Activated CD4-positive, alpha-beta T cell treated with anti-CD3 and anti-CD28 coated beads, Interleukin-2, amount 50 U/mL, for 16 hours (primary cell): ENCODE measurements around the gene XYLT1.
"Not testable (repeated sequence)": the region's sequence is repeated elsewhere in the genome, so short reads cannot be mapped to it uniquely, and the experiment has no call there.

Experiments used
- DNase-seq: peaks from one replicate; pipeline ENCODE4 v3.0.0-alpha.2; 2020

XYLT1 gene

GRCh38 chr16:17488506-17488905, 17.7 kb upstream of the XYLT1 start:
- no peak for DNase-seq

DNA sequence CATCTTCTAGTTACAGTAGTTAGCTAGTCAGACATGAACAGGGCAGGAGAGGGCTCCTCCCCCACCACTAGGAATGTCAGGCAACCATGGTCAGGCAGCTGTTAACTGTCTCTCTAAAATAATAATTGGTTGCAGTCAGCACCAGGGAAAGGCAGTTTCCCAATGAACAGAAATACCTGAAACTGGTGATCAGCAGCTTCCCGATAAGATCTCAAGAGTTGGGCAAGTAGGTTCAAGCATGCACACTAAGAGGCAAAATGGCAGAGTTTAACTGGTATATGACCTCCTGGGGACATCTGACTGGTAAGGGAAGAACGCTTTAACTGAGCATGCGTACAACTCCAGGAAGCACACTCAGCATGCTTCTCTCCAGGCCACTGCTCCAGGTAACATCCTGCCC, 12.6 kb upstream of the XYLT1 start:
- no peak for DNase-seq

GRCh38 chr16:17482341-17482740, 11.6 kb upstream of the XYLT1 start:
- DNase-seq: not testable (repeated sequence)

DNA sequence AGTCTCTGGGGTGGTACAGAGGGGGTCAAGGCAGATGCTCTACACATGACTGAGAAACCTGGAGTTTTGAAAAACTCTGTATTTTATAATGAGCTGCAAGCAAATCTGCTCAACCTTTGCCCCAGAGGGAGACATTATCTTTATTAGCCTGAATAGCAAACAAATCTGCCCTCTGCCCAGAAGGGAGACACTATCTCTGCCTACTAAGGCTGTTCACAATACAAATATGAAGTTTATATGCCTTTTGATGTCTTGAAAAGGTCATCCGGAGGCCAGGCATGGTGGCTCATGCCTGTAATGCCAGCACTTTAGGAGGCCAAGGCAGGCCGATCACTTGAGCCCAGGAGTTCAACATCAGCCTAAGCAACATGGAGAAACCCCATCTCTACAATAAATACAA, 11.0 kb upstream of the XYLT1 start:
- DNase-seq: no peak

- DNase-seq: not testable (repeated sequence)
Measured at GRCh38 chr16:17477260-17477545, 6.4 kb upstream of the XYLT1 start.

DNA sequence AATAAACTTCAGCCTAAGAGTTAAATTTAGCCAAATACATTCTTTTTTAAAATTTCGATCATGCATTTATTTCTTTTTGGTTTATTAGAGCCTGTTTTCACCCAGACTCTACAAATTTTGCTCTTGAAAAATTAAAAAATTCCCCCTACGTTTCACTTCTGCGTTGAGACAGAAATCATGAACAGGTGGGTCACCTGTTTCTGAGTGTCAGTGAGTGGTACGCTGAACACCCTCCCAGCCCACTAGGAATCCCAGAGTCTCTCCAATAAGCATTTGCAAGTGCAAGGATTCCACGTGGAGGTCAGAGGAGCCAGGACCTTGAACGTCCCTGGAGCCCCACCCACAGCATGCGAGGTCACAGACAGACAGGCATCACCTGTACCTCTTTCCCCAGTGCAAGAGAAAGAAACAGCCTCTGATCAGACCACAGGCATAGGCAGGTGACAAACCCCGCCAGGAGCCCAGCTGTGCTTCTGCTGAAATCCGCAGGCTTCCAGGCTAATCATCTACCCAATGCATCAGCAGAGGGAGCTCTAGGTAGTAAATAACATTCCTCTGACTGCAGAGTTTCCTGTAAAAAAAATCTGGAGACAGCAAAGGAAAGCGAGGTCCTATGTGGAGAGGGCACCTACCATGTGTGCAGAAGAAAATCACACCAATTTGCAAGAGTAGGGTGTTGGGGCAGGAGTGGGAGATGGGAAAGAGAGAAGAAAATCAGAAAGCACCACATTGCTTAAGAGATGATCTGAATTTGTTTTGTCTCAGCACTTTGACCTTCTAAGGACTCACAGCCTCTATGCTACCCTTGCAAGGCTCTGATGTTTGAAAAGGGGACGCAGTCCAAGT, 5.9 kb upstream of the XYLT1 start:
- peak; percentile 45 for DNase-seq

DNA sequence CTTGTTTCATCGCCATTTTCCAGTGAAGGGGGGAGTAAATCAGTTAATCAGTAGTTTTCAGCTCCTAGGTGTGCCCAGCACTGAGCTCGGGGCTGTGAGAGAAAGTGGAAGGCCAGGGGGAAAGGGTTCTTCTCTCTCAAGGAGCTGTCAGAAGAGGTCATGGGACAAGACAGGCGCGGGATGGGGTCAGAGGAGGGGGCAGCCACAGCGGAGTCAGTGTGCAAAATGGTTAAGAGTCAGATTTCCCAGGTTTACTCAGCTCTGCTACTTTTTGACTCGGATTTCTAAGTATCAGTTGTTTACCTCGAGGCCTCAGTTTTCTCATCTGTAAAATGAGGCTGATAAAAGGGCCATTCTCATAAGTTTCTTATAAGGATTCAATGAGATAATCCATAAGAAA, 4.3 kb upstream of the XYLT1 start:
- peak; percentile 77 for DNase-seq

GRCh38 chr16:17474572-17474971, 3.8 kb upstream of the XYLT1 start:
- DNase-seq: no peak

DNA sequence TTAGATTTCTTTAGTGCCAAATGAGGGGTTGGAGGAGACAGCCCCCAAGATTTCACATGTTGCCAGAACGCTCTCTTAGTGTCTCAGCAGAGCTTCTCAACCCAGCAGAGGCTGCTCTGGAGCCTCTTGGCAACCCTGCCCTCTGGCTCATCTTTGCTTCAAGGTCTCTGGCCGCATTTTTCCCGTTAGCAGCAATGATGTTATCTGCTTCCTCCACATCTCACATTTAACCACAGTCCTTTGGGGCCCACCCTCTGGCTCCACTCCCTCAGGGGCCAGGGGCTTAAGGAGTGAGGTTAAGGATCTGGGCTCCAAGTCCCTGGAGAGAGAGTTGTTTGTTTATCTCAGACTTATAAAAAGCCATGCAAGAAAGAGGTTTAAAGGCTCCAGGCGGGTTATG, 3.3 kb upstream of the XYLT1 start:
- peak; percentile 48 for DNase-seq

DNA sequence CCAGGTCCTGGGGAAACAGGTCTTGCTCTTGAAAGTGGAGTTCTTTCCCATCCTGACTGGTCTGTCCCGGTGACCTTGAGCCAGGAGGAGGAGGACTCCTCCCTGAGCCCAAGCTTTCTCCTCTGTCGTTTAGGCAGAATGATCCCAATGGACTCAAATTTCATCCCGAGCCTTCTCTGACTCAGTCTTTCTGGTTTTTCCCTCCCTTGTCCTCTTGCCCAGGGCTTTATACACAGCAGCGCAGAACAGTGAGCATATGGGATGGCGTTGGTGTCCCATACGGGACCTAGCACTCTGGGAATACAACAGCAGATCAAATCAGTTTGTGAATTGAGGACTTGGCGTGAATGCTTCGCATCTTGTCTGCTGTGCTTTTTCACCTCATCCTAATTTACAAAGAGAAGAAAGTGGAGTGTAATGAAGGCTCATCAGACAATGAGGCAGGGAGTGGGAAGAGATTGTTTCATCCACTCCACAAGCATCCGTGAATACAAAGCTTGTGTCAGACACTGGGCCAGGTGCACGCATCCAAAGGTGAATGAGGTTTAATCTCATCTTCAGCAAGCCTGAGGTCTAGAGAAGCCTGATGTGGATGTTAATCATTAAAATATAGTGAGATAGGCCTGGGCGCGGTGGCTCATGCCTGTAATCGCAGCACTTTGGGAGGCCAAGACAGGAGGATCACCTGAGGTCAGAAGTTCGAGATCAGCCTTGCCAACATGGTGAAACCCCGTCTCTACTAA, 1.1 kb upstream of the XYLT1 start:
- no peak for DNase-seq

- no peak for DNase-seq
Measured at GRCh38 chr16:17470182-17470907, 415 bp downstream of the XYLT1 start.

DNA sequence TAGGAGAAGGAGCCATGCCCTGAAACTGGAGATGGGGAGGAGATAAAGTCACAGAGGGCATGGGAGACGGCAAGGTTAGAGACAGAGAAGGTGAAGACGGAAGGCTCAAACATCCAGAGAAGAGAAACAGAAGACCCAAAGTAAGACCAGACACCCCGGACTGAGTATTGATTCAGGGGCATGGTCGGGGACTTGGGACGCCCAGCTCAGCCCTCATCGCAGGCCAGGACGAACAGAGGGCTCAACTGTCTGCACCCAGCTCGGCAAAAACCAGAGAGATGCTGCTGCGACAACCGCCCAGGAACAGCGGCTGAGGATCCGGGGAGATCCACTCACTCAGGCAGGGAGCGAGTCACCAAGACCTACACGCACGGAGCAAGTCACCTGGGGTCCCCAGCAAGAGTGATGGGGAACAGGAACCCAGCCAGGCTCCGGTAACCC, 999 bp downstream of the XYLT1 start:
- no peak for DNase-seq

GRCh38 chr16:17469011-17469740, 1.6 kb downstream of the XYLT1 start:
- no peak for DNase-seq

- DNase-seq: no peak
Measured at GRCh38 chr16:17468611-17469010, 2.1 kb downstream of the XYLT1 start.

DNA sequence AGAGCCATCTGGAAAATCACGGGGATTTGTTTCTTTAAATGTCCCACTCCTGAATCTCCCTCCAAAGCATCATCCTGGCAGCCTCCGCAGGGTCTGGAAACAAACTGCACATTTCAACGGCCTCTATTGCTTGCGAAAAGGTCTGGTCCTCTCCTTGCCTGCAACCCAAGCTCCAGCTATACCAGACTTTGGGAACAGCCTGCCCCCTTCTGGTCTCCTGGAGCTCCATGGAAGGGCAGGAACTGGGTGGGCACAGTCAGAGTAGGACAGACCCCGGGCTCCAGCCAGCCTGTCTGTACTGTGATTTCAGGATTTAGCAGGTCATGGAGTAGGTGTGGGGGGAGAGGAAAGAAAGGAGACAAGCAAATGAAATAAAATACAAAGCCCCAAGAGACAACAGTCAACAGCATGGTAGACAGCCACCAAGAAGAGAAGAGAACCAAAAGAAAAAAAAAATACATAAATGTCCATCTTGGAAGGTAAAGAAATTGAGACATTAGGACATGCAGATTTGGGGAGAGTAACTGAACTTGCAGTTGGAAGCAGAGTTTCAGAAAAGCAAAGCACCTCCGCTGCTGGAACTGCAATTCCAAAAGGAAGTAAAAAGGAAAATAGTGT, 2.7 kb downstream of the XYLT1 start:
- no peak for DNase-seq

- DNase-seq: no peak
Measured at GRCh38 chr16:17466876-17467275, 3.9 kb downstream of the XYLT1 start.

GRCh38 chr16:17465460-17465859, 5.3 kb downstream of the XYLT1 start:
- DNase-seq: no peak

DNA sequence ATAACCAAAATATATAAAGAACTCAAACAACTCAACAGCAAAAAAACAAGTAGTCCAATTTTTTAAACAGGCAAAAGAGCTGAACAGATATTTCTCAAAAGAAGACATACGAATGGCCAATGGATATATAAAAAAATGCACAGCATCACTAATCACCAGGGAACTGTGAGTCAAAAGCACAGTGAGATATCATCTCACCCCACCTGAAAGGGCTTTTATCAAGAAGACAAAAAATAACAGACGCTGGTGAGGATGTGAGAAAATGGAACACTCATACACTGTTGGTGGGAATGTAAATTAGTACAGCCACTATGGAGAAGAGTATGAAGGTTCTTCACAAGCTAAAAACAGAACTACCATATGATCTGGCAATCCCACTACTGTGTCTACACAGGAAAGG, 7.4 kb downstream of the XYLT1 start:
- no peak for DNase-seq

GRCh38 chr16:17461951-17462729, 8.6 kb downstream of the XYLT1 start:
- DNase-seq: no peak

DNA sequence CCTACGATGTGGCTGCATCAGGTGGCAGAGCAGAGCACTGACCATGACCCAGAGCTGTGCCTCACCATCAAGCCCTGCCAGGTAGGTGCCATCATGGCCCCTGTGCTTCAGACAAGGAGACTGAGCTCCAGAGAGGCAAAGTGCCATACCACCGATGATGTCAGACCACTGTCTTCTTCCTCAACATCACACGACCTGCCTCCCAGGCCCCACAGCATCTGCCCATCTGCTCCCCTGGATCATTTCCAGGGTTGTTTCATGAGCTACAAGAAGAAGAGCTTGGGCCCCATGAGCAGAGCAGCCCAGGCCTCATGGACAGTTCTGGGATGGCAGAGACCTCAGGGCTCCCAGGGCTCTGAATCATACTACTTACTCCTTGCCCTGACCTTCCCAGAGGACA, 9.9 kb downstream of the XYLT1 start:
- no peak for DNase-seq

GRCh38 chr16:17459903-17460521, 10.7 kb downstream of the XYLT1 start:
- DNase-seq: no peak
